ENCODE results near the gene GLOD5.

The GLOD5 gene

DNA sequence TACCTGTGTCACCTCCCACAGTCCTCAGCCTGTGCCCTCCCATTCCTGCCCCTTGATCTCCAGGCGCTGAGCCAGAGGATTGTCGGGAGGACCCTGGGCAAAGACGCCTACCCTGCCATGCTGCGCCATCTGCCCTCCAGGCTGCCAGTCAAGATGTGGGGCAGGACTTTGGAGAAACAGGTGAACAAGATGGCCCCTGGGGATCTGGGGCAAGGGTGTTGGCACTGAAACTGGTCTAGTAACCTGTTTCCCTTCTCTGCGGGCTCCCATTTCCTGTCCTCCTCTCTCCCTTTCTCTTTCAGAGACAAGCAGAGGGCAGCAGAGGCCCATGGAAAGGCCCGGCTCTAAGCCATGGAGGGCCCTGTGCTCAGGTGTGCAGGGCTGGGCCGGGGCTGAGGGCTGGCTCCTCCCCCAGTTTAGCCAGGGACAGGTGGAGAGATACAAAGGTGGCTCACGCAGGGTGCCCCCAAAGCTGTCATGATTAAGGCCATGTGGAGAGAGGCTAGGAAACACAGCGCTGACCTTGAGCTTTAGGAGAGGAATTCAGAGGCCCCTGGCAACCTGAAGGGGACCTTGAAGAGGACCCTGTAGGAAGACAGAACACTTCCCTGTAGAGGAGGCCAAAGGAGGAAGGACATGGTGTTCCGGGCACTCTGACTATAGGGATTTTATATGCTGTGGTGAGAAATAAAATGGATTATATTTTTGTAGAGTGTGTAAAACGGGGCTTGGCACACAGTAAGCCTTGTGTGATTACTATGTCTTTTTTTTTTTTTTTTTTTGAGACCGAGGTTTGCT lies at the start of gene GLOD5:
TSS of gene GLOD5 (plus strand) at position 74 of the 798 bp plus-strand sequence. CDS start at position 118, 44 bp downstream.
- in situ Hi-C loops (cut with HindIII; ENCODE audit: low pct_ligation_motif_present, low sequenced_read_pairs) = no loop called here
- TF ChIP-seq, protein P1, sequence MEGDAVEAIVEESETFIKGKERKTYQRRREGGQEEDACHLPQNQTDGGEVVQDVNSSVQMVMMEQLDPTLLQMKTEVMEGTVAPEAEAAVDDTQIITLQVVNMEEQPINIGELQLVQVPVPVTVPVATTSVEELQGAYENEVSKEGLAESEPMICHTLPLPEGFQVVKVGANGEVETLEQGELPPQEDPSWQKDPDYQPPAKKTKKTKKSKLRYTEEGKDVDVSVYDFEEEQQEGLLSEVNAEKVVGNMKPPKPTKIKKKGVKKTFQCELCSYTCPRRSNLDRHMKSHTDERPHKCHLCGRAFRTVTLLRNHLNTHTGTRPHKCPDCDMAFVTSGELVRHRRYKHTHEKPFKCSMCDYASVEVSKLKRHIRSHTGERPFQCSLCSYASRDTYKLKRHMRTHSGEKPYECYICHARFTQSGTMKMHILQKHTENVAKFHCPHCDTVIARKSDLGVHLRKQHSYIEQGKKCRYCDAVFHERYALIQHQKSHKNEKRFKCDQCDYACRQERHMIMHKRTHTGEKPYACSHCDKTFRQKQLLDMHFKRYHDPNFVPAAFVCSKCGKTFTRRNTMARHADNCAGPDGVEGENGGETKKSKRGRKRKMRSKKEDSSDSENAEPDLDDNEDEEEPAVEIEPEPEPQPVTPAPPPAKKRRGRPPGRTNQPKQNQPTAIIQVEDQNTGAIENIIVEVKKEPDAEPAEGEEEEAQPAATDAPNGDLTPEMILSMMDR (IDR thresholded peaks at IDR 0.05; ENCODE audit: low read depth, low read length, missing control alignments) = peak; percentile 32
- DNase-seq = no peak
- H3K27ac ChIP-seq = no peak within 1 kb of the TSS
- H3K36me3 ChIP-seq (replicated peaks) = no peaks in the 10 kb centered on the region
- no peak within 1 kb of the TSS for H3K4me3 ChIP-seq (ENCODE audit: low read depth, low read length)
- no peaks in the 10 kb centered on the region for H3K27me3 ChIP-seq (replicated peaks)

DNA sequence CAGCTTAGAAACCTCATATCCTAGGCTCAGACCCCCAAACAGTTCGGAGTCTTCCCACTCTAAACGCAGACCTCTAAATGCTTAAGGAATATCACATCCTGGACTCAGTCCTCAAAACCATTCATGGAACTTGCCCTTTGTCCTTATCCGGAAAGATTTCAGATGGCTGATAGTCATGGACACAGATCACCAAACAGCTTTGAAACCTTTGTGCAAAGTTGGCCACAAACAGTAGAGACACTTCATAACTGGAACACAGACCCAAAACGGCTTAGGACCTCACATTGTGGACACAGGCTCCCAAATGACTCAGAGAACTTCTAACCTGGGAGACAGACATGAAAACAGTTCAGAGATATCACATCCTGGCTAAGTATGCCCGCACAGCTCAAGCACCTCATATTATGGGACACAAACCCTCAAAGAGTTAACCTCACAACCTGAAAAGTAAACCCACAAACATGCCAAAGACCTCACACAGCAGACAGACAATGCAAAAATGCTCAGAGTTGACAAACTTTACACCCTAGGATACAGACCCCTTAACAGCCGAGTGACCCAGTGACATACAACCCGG lies 49.5 kb upstream of the GLOD5 start:
- Histone ChIP-seq H3K4me3 (ENCODE audit: low read depth, low read length) (no peak overlapping the region), H3K27ac (no peak overlapping the region), H3K27me3 (replicated peaks) (no peaks in the 10 kb centered on the region), H3K36me3 (replicated peaks) (no peaks in the 10 kb centered on the region)
- TF ChIP-seq, protein P1 (IDR thresholded peaks at IDR 0.05; ENCODE audit: low read depth, low read length, missing control alignments) = no peak
- in situ Hi-C loops (cut with HindIII; ENCODE audit: low pct_ligation_motif_present, low sequenced_read_pairs) = no loop called here
- DNase-seq = no peak

DNA sequence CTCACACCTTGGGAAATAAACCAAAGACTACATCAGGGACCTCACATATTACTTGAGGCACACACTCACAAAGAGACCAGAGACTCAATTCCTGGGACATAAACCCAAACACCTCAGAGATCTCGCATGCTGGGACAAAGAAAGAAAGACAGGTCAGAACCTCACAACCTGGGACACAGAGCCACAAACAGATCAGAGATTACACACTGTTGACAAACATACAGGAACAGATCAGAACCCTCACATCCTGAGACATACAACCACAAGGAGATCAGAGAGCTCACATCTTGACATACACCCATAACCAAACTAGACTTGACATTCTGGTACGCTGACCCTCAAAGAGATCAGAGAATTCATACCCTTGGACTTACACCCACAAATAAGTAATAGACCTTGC lies 47.7 kb upstream of the GLOD5 start:
- Histone ChIP-seq H3K36me3 (replicated peaks) (no peaks in the 10 kb centered on the region), H3K4me3 (ENCODE audit: low read depth, low read length) (no peak overlapping the region), H3K27ac (no peak overlapping the region), H3K27me3 (replicated peaks) (no peaks in the 10 kb centered on the region)
- TF ChIP-seq, protein P1 (IDR thresholded peaks at IDR 0.05; ENCODE audit: low read depth, low read length, missing control alignments) = no peak
- no peak for DNase-seq
- in situ Hi-C loops (cut with HindIII; ENCODE audit: low pct_ligation_motif_present, low sequenced_read_pairs) = no loop called here

DNA sequence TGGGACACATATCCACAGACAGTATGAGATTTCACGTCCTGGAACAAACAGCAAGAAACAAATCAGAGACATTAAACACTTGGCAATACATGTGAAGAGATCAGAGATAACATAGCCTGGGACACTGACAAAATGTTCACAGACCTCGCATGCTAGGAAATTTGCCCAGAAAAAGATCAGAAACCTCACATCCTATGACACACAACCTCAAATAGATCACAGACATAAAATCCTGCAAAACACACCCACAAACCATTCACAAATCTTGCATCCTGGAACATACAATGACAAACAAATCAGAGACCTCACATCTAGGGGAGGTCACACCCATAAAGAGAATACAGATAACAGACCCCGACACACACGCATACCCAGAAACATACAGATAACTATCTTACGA lies 47.0 kb upstream of the GLOD5 start:
- Histone ChIP-seq H3K27me3 (replicated peaks) (no peaks in the 10 kb centered on the region), H3K36me3 (replicated peaks) (no peaks in the 10 kb centered on the region), H3K27ac (no peak overlapping the region), H3K4me3 (ENCODE audit: low read depth, low read length) (no peak overlapping the region)
- in situ Hi-C loops (cut with HindIII; ENCODE audit: low pct_ligation_motif_present, low sequenced_read_pairs) = no loop called here
- TF ChIP-seq, protein P1 (IDR thresholded peaks at IDR 0.05; ENCODE audit: low read depth, low read length, missing control alignments) = no peak
- DNase-seq = no peak

DNA sequence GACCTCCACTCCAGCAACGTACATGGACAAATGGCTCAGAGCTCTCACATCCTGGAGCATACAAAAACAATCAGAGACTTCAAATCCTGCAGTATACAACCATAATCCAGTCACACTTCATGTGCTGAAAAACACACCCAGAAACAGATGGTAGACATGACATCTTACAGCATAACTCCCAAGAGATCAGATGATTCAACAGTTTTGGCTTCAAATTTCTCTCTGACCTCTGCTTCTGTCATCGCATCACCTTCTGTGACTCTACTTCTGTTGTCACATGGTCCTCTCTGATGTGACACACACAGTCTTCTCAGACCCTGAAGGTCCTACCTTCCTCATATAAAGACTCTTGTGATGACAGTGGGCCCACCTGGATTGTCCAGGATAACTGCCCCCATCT lies 46.5 kb upstream of the GLOD5 start:
- Histone ChIP-seq H3K36me3 (replicated peaks) (no peaks in the 10 kb centered on the region), H3K4me3 (ENCODE audit: low read depth, low read length) (no peak overlapping the region), H3K27ac (no peak overlapping the region), H3K27me3 (replicated peaks) (no peaks in the 10 kb centered on the region)
- TF ChIP-seq, protein P1 (IDR thresholded peaks at IDR 0.05; ENCODE audit: low read depth, low read length, missing control alignments) = no peak
- in situ Hi-C loops (cut with HindIII; ENCODE audit: low pct_ligation_motif_present, low sequenced_read_pairs) = no loop called here
- DNase-seq = peak; percentile 31

Data from brain microvascular endothelial cell (primary cell).